H9 (cell line): ENCODE measurements around the gene NDST1. TPM values are rescaled to one million over a fixed set of nuclear protein-coding genes. Genes with fewer than 3 reads are reported as not detected.

Experiments used
- DNase-seq: peaks from one replicate; pipeline ENCODE4 v3.0.0-alpha.2; 2017
- H2AFZ ChIP-seq: one replicate; pipeline ENCODE4 v1.6.1; 2013; ENCODE audit warnings: mild to moderate bottlenecking, low read length, control low read depth, moderate library complexity
- H2AK5ac ChIP-seq: 2 replicates; pipeline ENCODE4 v1.6.1; 2013; ENCODE audit warnings: low read length, control low read depth, mixed read lengths; ENCODE audit not compliant: insufficient read length
- H2BK120ac ChIP-seq: one replicate; pipeline ENCODE4 v1.6.1; 2013; ENCODE audit warnings: low read depth, mild to moderate bottlenecking, low read length, control low read depth, inconsistent platforms; ENCODE audit not compliant: poor library complexity, severe bottlenecking
- H2BK12ac ChIP-seq: 2 replicates; pipeline ENCODE4 v1.6.1; 2013; ENCODE audit warnings: low read length, control low read depth, mixed read lengths, low read depth; ENCODE audit not compliant: insufficient read length
- H2BK15ac ChIP-seq: 2 replicates; pipeline ENCODE4 v1.6.1; 2013; ENCODE audit warnings: low read depth, low read length, control low read depth
- H2BK20ac ChIP-seq: one replicate; pipeline ENCODE4 v1.6.1; 2013; ENCODE audit warnings: low read depth, mild to moderate bottlenecking, low read length, control low read depth, inconsistent platforms; ENCODE audit not compliant: poor library complexity, severe bottlenecking
- H2BK5ac ChIP-seq: 2 replicates; pipeline ENCODE4 v1.6.1; 2013; ENCODE audit warnings: low read length, control low read depth, mixed read lengths; ENCODE audit not compliant: insufficient read length
- H3K14ac ChIP-seq: 2 replicates; pipeline ENCODE4 v1.6.1; 2013; ENCODE audit warnings: low read length, control low read depth; ENCODE audit not compliant: insufficient read depth
- H3K18ac ChIP-seq: 2 replicates; pipeline ENCODE4 v1.6.1; 2013; ENCODE audit warnings: low read depth, mild to moderate bottlenecking, mixed read lengths, low read length, control low read depth; ENCODE audit not compliant: insufficient read length
- H3K23ac ChIP-seq: 2 replicates; pipeline ENCODE4 v1.6.1; 2013; ENCODE audit warnings: low read length, control low read depth, mixed read lengths, low read depth; ENCODE audit not compliant: insufficient read length
- H3K23me2 ChIP-seq: 2 replicates; pipeline ENCODE4 v1.6.1; 2013; ENCODE audit warnings: low read depth, mild to moderate bottlenecking, mixed read lengths, low read length, control low read depth; ENCODE audit not compliant: insufficient read length, poor library complexity, severe bottlenecking
- H3K27ac ChIP-seq: 2 replicates; pipeline ENCODE4 v1.5.1; 2013; ENCODE audit warnings: low read length, control low read depth, mixed read lengths, low read depth; ENCODE audit not compliant: insufficient read length
- H3K27me3 ChIP-seq: 2 replicates; pipeline ENCODE4 v1.6.1; 2013; ENCODE audit warnings: low read length, control low read depth, inconsistent platforms; ENCODE audit not compliant: insufficient read depth
- H3K4ac ChIP-seq: 2 replicates; pipeline ENCODE4 v1.6.1; 2013; ENCODE audit warnings: low read depth, mild to moderate bottlenecking, control low read depth, inconsistent platforms, low read length, moderate library complexity
- H3K4me1 ChIP-seq: 2 replicates; pipeline ENCODE4 v1.6.1; 2013; ENCODE audit warnings: low read length, control low read depth, inconsistent platforms; ENCODE audit not compliant: insufficient read depth
- H3K4me2 ChIP-seq: 2 replicates; pipeline ENCODE4 v1.6.1; 2013; ENCODE audit warnings: low read length, control low read depth, mixed read lengths; ENCODE audit not compliant: insufficient read length, insufficient read depth
- H3K56ac ChIP-seq: 2 replicates; pipeline ENCODE4 v1.6.1; 2013; ENCODE audit warnings: low read depth, mild to moderate bottlenecking, mixed read lengths, low read length, control low read depth; ENCODE audit not compliant: insufficient read length
- H3K79me1 ChIP-seq: 2 replicates; pipeline ENCODE4 v1.6.1; 2013; ENCODE audit warnings: low read depth, mild to moderate bottlenecking, moderate library complexity, low read length, control low read depth, inconsistent platforms; ENCODE audit not compliant: insufficient read depth, poor library complexity, severe bottlenecking
- H3K79me2 ChIP-seq: 2 replicates; pipeline ENCODE4 v1.6.1; 2013; ENCODE audit warnings: low read length, control low read depth, inconsistent platforms; ENCODE audit not compliant: insufficient read depth
- H3K9ac ChIP-seq: 2 replicates; pipeline ENCODE4 v1.6.1; 2013; ENCODE audit warnings: low read length, control low read depth, mixed read lengths; ENCODE audit not compliant: insufficient read length; ENCODE audit errors: extremely low read depth
- H3K9me3 ChIP-seq: one replicate; pipeline ENCODE4 v1.6.1; 2013; ENCODE audit warnings: low read depth, low read length, inconsistent platforms; ENCODE audit not compliant: control insufficient read depth
- H3T11ph ChIP-seq: one replicate; pipeline ENCODE4 v1.6.1; 2013; ENCODE audit warnings: mild to moderate bottlenecking, low read length, control low read depth, inconsistent platforms
- H4K20me1 ChIP-seq: one replicate; pipeline ENCODE4 v1.6.1; 2013; ENCODE audit not compliant: control insufficient read depth, insufficient read length, insufficient read depth
- H4K5ac ChIP-seq: 2 replicates; pipeline ENCODE4 v1.6.1; 2013; ENCODE audit warnings: low read depth, mild to moderate bottlenecking, mixed read lengths, low read length, control low read depth; ENCODE audit not compliant: insufficient read length
- H4K8ac ChIP-seq: replicated peaks from 2 replicates; pipeline ENCODE4 v1.6.1; 2013; ENCODE audit warnings: low read length, control low read depth, mixed read lengths, low read depth; ENCODE audit not compliant: insufficient read length
- H4K91ac ChIP-seq: 2 replicates; pipeline ENCODE4 v1.6.1; 2013; ENCODE audit warnings: low read depth, mild to moderate bottlenecking, moderate library complexity, mixed read lengths, low read length, control low read depth; ENCODE audit not compliant: insufficient read length
- H3K27ac Mint-ChIP-seq, 3 experiments: 2 replicates in 2 of 3; 3 replicates in 1 of 3; pipeline ENCODE4 v1.8.0; 2020 to 2021; ENCODE audit warnings: mixed read lengths in 3 of 3, mild to moderate bottlenecking in 1 of 3, moderate library complexity in 1 of 3
- H3K27me3 Mint-ChIP-seq: 2 replicates; pipeline ENCODE4 v1.8.0; 2021; ENCODE audit warnings: low read depth, mild to moderate bottlenecking, moderate library complexity, mixed read lengths
- H3K36me3 Mint-ChIP-seq, 3 experiments: 2 replicates in 2 of 3; 3 replicates in 1 of 3; pipeline ENCODE4 v1.8.0; 2020 to 2021; ENCODE audit warnings: low read depth in 3 of 3, mixed read lengths in 3 of 3; ENCODE audit not compliant: insufficient read depth in 1 of 3
- H3K4me1 Mint-ChIP-seq, 2 experiments: 2 replicates each; pipeline ENCODE4 v1.8.0; 2020; ENCODE audit warnings: mixed read lengths in 2 of 2
- H3K4me3 Mint-ChIP-seq, 2 experiments: 2 replicates in 1 of 2; 3 replicates in 1 of 2; pipeline ENCODE4 v1.8.0; 2020 to 2021; ENCODE audit warnings: mild to moderate bottlenecking in 2 of 2, mixed read lengths in 2 of 2, moderate library complexity in 1 of 2
- H3K9me3 Mint-ChIP-seq, 2 experiments: 2 replicates in 1 of 2; 3 replicates in 1 of 2; pipeline ENCODE4 v1.8.0; 2020; ENCODE audit warnings: mild to moderate bottlenecking in 2 of 2, mixed read lengths in 2 of 2, moderate library complexity in 1 of 2
- CTCF ChIP-seq: fragments of 200-600 bp; sonication (generic); conservative IDR thresholded peaks from 3 replicates; pipeline ENCODE4 v1.8.0; 2021; ENCODE audit warnings: antibody characterized with exemption, mild to moderate bottlenecking
- WGBS: extraction: QIAGEN DNeasy Blood & Tissue Kit; methylation state at CpG from one replicate; pipeline ENCODE4 v1.1.7; 2013; ENCODE audit warnings: missing lambda C conversion rate, low lambda C conversion rate, mixed read lengths; ENCODE audit not compliant: insufficient read length; ENCODE audit errors: extremely low coverage; 5-methylcytosine and 5-hydroxymethylcytosine counted together
- total RNA-seq: library from RNA; stranded (reverse); gene quantifications from 2 replicates; pipeline ENCODE4 v1.2.1, GENCODE V29; 2021

The NDST1 gene
- total RNA-seq, 1 experiment from 2014 or later, result 65.5 TPM

GRCh38 chr5:150535611-150536010 lies 27.7 kb downstream of the NDST1 start:
- Histone ChIP-seq H3K9me3 (no peaks in the 10 kb centered on the region), H3K4me2 (no peak overlapping the region), H3K27me3 (no peaks in the 10 kb centered on the region), H3K79me2 (no peaks in the 10 kb centered on the region), H3K56ac (no peak overlapping the region), H2BK15ac (no peak overlapping the region), H2BK12ac (no peak overlapping the region), H3K27ac (no peak overlapping the region), H3K9ac (no peak overlapping the region), H2BK5ac (no peak overlapping the region), H4K91ac (no peak overlapping the region), H3K23me2 (no peaks in the 10 kb centered on the region), H2AK5ac (no peak overlapping the region), H2BK120ac (no peak overlapping the region), H4K20me1 (no peaks in the 10 kb centered on the region), H3K79me1 (no peaks in the 10 kb centered on the region), H3K14ac (no peak overlapping the region; the same call in 1 of the 2 replicates), H4K8ac (no peak overlapping the region), H4K5ac (no peak overlapping the region), H3K4me1 (no peaks in the 10 kb centered on the region; the same call in 1 of the 2 replicates), H3K18ac (no peak overlapping the region), H2BK20ac (no peak overlapping the region), H3K23ac (no peak overlapping the region), H3K4ac (no peak overlapping the region), H2AFZ (no peak overlapping the region), H3T11ph (no peak overlapping the region)
- Mint-ChIP-seq H3K4me1 (peaks cover 16 to 17% of the 10 kb centered on the region in 2 experiments), H3K36me3 (peaks cover 54 to 83% (median 71%) of the 10 kb centered on the region in 3 experiments; a peak in 6 of 7 replicates), H3K27me3 (no peaks in the 10 kb centered on the region), H3K9me3 (no peaks in the 10 kb centered on the region), H3K27ac (no peak overlapping the region), H3K4me3 (no peak overlapping the region)
- no CpG with 5 or more reads among the region's 14 CpGs for WGBS
- no peak for DNase-seq
- no peak for TF ChIP-seq CTCF
